Prostate gland (tissue), 2 donors: ENCODE data around the gene ZBTB37. TPM values are rescaled to one million over a fixed set of nuclear protein-coding genes. Genes with fewer than 3 reads are reported as not detected.

Source experiments
- DNase-seq: peaks from one replicate; pipeline ENCODE4 v3.0.0-alpha.2; 2019; ENCODE audit warnings: low spot score
- H3K27ac ChIP-seq, 2 donors: fragments of 200-600 bp; sonication (generic); 2 replicates each; pipeline ENCODE4 v1.5.1; 2017 to 2019
- H3K27me3 ChIP-seq: fragments of 200-600 bp; sonication (generic); replicated peaks from 2 replicates; pipeline ENCODE4 v1.5.1; 2019; ENCODE audit not compliant: insufficient read depth
- H3K36me3 ChIP-seq, 2 donors: fragments of 200-600 bp; sonication (generic); 1 replicate in 1 of 2; 2 replicates in 1 of 2; pipeline versions ENCODE4 v1.5.1 to v1.8.1; 2017 to 2019
- H3K4me1 ChIP-seq: fragments of 200-600 bp; sonication (generic); replicated peaks from 2 replicates; pipeline ENCODE4 v1.5.1; 2019
- H3K4me3 ChIP-seq, 2 donors: fragments of 200-600 bp; sonication (generic); 2 replicates each; pipeline ENCODE4 v1.5.1; 2017 to 2019
- H3K9me3 ChIP-seq: fragments of 200-600 bp; sonication (generic); 2 replicates; pipeline ENCODE4 v1.5.1; 2017
- CTCF ChIP-seq, 4 experiments: fragments of 200-600 bp in 2 of 4; fragments of 450-650 bp in 2 of 4; sonication (generic) in 2 of 4; IDR thresholded peaks; 1 replicate in 3 of 4; 2 replicates in 1 of 4; pipeline ENCODE4 v1.5.1; 2016 to 2019; ENCODE audit warnings: antibody characterized with exemption in 4 of 4, mild to moderate bottlenecking in 2 of 4, moderate library complexity in 2 of 4
- POLR2A ChIP-seq: fragments of 450-650 bp; IDR thresholded peaks from one replicate; pipeline ENCODE4 v1.6.1; 2016; ENCODE audit warnings: antibody characterized with exemption, mild to moderate bottlenecking
- POLR2AphosphoS5 ChIP-seq: sonication (generic); formaldehyde crosslinking; IDR thresholded peaks from one replicate; pipeline ENCODE4 v1.6.1; 2017; ENCODE audit warnings: antibody characterized with exemption
- WGBS: methylation state at CpG from one replicate; pipeline ENCODE4 v1.1.5; 2018; 5-methylcytosine and 5-hydroxymethylcytosine counted together
- intact Hi-C: fragments of 100-400 bp; cut with DNase I; formaldehyde crosslinking; loops from one replicate; pipeline ENCODE4 v1.14.2; 2022
- total RNA-seq, 2 donors: library from RNA; depleted of rRNA; stranded (reverse); fragments of >200 nt; gene quantifications; one replicate each; pipeline ENCODE4 v1.1.0, GENCODE V29; 2016

ZBTB37 gene
- total RNA-seq, 2 donors from 2014 or later = 6.6 to 14.7 TPM

DNA sequence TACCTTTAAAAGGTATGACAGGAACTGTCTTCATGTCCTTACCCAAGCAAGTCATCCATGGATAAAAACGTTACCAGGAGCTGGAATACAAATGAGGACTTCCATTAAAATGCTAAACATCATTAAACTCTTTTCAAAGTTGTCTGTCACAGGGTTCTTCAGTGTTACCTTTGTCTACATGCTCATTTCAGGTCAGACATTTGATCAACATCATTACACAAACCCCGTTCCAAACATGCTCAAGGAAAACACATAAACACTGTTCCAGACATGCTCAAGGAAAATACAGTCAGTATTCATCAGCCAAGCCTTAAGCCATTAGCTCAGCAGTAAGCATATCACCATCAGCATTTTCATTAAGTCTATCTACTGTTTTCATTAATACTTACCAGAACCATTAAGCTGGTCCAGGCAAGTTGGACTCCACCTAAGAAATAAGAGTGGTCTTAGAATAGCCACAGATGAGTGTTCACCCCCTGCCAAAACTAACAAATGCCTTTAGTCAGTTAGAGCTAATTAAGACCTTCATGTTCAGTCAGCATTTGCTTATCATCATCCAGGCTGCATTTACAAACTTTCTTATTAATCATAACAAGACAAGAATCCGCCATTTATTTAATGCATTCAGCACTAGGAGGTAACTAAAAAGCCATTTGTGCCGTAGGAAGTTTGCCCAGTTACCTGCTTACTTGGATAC is 2.6 kb upstream of the ZBTB37 start:
- peak overlapping the region in 1 of 2 donors; percentile 99 for H3K27ac ChIP-seq

GRCh38 chr1:173866413-173867115 is 1.6 kb upstream of the ZBTB37 start:
- peak overlapping the region; percentile 79 to 97 for H3K4me3 ChIP-seq
- H3K27me3 ChIP-seq = no peaks in the 10 kb centered on the region
- intact Hi-C loops = no loop called here
- TF ChIP-seq POLR2A (no peak), POLR2AphosphoS5 (no peak), CTCF (IDR thresholded peaks at IDR 0.05) (peak in 1 of 4 experiments; percentile 5)
- H3K9me3 ChIP-seq = no peaks in the 10 kb centered on the region
- H3K36me3 ChIP-seq = no peaks in the 10 kb centered on the region
- H3K4me1 ChIP-seq = peaks cover 10% of the 10 kb centered on the region
- DNase-seq = no peak
- peak overlapping the region; percentile 98 to 99 for H3K27ac ChIP-seq
- 7% methylated on average over 2 of the region's 2 CpGs for WGBS

More for the DNA sequence above, 2.6 kb upstream of the ZBTB37 start:
- H3K27me3 ChIP-seq = no peaks in the 10 kb centered on the region
- TF ChIP-seq POLR2A = no peak
- TF ChIP-seq POLR2AphosphoS5 = no peak
- no peak for TF ChIP-seq CTCF (IDR thresholded peaks at IDR 0.05)
- intact Hi-C loops = no loop called here
- 30% methylated on average over 4 of the region's 4 CpGs for WGBS
- H3K4me3 ChIP-seq = peak overlapping the region in 1 of 2 donors; percentile 97
- peaks cover 10% of the 10 kb centered on the region for H3K4me1 ChIP-seq
- H3K9me3 ChIP-seq = no peaks in the 10 kb centered on the region
- DNase-seq = no peak
- no peaks in the 10 kb centered on the region for H3K36me3 ChIP-seq

DNA sequence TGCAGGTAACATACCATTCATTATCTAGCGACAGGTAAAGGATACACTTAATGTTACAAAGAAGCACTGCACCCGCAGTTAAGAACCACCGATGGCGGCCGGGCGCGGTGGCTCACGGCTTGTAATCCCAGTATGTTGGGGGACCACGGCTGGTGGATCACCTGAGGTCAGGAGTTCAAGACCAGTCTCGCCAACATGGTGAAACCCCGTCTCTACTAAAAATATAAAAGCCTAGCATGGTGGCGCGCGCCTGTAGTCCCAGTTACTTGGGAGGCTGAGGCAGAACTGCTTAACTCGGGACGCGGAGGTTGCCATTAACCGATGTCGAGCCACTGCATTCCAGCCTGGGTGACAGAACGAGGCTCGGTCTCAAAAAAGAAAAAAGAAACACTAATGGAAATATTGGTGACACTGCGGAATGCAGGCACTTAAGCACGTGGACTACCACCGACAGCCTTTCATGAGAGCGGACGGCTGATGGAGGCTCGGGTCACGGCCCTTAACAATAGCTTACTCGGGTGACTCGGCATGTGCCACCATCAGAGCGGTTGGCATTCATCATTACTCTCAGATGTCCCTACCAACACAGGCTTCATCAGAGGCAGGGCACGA is 933 bp upstream of the ZBTB37 start:
- no peak for DNase-seq
- intact Hi-C loops = no loop called here
- Histone ChIP-seq H3K27ac (peak overlapping the region; percentile 98 to 99), H3K4me3 (peak overlapping the region; percentile 79 to 97), H3K4me1 (peaks cover 10% of the 10 kb centered on the region), H3K9me3 (no peaks in the 10 kb centered on the region), H3K36me3 (no peaks in the 10 kb centered on the region), H3K27me3 (no peaks in the 10 kb centered on the region)
- TF ChIP-seq POLR2AphosphoS5 (no peak), CTCF (IDR thresholded peaks at IDR 0.05) (no peak), POLR2A (no peak)
- 4% methylated on average over 32 of the region's 32 CpGs for WGBS

GRCh38 chr1:173867753-173868265 is 371 bp upstream of the ZBTB37 start, which contains the start of gene GAS5:
GAS5 (minus strand) TSS chr1:173867989.
- DNase-seq = peak; percentile 100
- WGBS = 1% methylated on average over 30 of the region's 30 CpGs
- TF ChIP-seq CTCF (IDR thresholded peaks at IDR 0.05) (peak in 1 of 4 experiments; percentile 31), POLR2A (peak; percentile 98), POLR2AphosphoS5 (peak; percentile 99)
- intact Hi-C loops = no loop called here
- peak within 1 kb of the TSS; percentile 98 to 99 for H3K27ac ChIP-seq
- H3K36me3 ChIP-seq = no peaks in the 10 kb centered on the region
- H3K4me1 ChIP-seq = peaks cover 10% of the 10 kb centered on the region
- H3K4me3 ChIP-seq = peak within 1 kb of the TSS; percentile 79 to 97
- no peaks in the 10 kb centered on the region for H3K9me3 ChIP-seq
- no peaks in the 10 kb centered on the region for H3K27me3 ChIP-seq
